Lower leg skin (tissue), 4 donors: Measurements from ENCODE around the gene NLRP6. TPM values are rescaled to one million over a fixed set of nuclear protein-coding genes. Genes with fewer than 3 reads are reported as not detected.
"Not testable (repeated sequence)": the region's sequence is repeated elsewhere in the genome, so short reads cannot be mapped to it uniquely, and the experiment has no call there.

ENCODE experiments used
- DNase-seq, 2 donors: peaks; one replicate each; pipeline ENCODE4 v3.0.0-alpha.2; 2019; ENCODE audit warnings: low spot score in 2 of 2
- H3K4me3 ChIP-seq: fragments of 200-600 bp; sonication (generic); 2 replicates; pipeline ENCODE4 v1.5.1; 2017; ENCODE audit warnings: mild to moderate bottlenecking, low read depth; ENCODE audit not compliant: poor library complexity, severe bottlenecking
- POLR2A ChIP-seq, 2 donors: fragments of 450-650 bp; IDR thresholded peaks; one replicate each; pipeline ENCODE4 v1.6.1; 2016 to 2017; ENCODE audit warnings: antibody characterized with exemption in 2 of 2, mild to moderate bottlenecking in 1 of 2, moderate library complexity in 1 of 2
- WGBS, 2 donors: methylation state at CpG; one replicate each; pipeline ENCODE4 v1.1.5; 2018; 5-methylcytosine and 5-hydroxymethylcytosine counted together
- intact Hi-C: fragments of 100-400 bp; cut with DNase I; formaldehyde crosslinking; loops from one replicate; pipeline ENCODE4 v1.15.0; 2023; ENCODE audit warnings: low total_unique reads
- total RNA-seq, 4 donors: library from RNA; depleted of rRNA; stranded (reverse); fragments of >200 nt; gene quantifications; one replicate each; pipeline ENCODE4 v1.1.0, GENCODE V29; 2016
- TF ChIP-seq, protein P1 (sequence below), 3 donors: fragments of 450-650 bp; IDR thresholded peaks; one replicate each; pipeline ENCODE4 v1.5.1; 2016; ENCODE audit warnings: antibody characterized with exemption in 3 of 3, mild to moderate bottlenecking in 3 of 3, moderate library complexity in 2 of 3

The NLRP6 gene
- total RNA-seq, 4 donors from 2014 or later: 0.25 to 0.32 (median 0.27) TPM; not detected in 1

DNA sequence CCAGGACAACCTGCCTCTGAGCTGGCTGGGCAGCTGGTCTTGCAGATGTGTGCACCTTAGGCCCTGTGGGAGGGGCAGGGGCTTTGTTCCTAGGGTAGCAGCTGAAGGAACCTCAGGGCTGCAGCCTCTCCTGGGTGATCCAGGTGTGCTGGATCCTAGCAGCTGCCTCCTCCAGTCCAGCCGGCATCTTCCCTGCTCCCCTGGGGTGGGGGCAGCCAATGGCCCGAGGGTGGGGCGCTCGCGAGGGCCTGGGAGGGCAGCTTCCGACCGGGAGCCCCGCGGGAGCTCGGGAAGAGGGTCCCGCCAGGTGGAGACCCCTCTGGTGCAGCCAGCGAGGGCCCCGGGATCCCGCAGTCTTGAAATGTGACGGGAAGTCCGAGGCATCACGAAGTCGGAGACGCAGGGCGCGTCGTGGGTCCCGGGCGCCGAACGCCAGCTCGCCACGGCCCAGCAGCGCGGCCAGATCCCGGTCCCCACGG, 37.3 kb downstream of the NLRP6 start:
- TF ChIP-seq, protein P1, sequence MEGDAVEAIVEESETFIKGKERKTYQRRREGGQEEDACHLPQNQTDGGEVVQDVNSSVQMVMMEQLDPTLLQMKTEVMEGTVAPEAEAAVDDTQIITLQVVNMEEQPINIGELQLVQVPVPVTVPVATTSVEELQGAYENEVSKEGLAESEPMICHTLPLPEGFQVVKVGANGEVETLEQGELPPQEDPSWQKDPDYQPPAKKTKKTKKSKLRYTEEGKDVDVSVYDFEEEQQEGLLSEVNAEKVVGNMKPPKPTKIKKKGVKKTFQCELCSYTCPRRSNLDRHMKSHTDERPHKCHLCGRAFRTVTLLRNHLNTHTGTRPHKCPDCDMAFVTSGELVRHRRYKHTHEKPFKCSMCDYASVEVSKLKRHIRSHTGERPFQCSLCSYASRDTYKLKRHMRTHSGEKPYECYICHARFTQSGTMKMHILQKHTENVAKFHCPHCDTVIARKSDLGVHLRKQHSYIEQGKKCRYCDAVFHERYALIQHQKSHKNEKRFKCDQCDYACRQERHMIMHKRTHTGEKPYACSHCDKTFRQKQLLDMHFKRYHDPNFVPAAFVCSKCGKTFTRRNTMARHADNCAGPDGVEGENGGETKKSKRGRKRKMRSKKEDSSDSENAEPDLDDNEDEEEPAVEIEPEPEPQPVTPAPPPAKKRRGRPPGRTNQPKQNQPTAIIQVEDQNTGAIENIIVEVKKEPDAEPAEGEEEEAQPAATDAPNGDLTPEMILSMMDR (IDR thresholded peaks at IDR 0.05): no peak
- TF ChIP-seq POLR2A (IDR thresholded peaks at IDR 0.05): no peak
- WGBS, 2 donors: 36% methylated on average over 28 to 32 of the region's 32 CpGs
- peak overlapping the region; percentile 11 for H3K4me3 ChIP-seq
- intact Hi-C loops: no loop called here
- DNase-seq: no peak

DNA sequence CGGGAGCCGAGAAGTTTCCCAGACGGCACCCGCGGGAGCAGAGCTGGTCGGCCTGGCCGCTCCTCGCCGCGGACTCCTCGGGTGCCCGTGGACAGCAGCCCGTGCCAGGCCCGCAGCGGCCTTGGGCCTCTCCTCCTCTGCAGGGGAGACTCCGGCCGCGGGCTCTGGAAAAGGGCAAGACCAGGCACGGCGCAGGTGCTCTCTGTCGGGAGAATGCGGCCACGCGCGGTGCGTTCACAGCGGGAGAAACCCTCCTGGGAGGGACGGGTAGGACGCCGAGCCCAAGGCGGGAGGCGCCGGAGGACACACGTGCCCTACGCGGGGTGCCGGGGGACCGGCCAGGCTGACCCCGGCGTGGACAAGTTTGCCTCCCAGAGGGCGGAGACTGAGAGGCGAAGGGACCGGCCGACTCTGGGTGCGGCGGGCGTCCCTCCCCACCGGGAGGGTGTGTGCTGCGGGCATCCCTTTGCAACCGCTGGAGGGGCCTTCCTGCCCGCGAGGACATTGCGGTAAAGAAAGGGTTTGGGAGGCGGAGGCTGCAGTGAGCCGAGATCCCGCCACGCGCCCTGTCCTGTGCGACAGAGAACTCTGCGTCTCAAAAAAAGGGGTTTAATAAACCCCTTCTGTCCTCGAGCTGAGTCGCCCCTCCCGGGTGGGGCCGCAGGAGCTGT, 38.0 kb downstream of the NLRP6 start:
- intact Hi-C loops: no loop called here
- TF ChIP-seq POLR2A (IDR thresholded peaks at IDR 0.05): no peak
- TF ChIP-seq, protein P1 (IDR thresholded peaks at IDR 0.05): no peak
- no peak for DNase-seq
- peak overlapping the region; percentile 10 for H3K4me3 ChIP-seq
- 22 to 32% methylated on average over 20 to 39 of the region's 64 CpGs for WGBS, 2 donors

GRCh38 chr11:316891-317301, 38.7 kb downstream of the NLRP6 start:
- TF ChIP-seq, protein P1 (IDR thresholded peaks at IDR 0.05): no peak
- TF ChIP-seq POLR2A (IDR thresholded peaks at IDR 0.05): no peak
- DNase-seq: no peak
- no peak overlapping the region for H3K4me3 ChIP-seq
- intact Hi-C loops: no loop called here
- 58 to 67% methylated on average over 7 of the region's 7 CpGs for WGBS, 2 donors

DNA sequence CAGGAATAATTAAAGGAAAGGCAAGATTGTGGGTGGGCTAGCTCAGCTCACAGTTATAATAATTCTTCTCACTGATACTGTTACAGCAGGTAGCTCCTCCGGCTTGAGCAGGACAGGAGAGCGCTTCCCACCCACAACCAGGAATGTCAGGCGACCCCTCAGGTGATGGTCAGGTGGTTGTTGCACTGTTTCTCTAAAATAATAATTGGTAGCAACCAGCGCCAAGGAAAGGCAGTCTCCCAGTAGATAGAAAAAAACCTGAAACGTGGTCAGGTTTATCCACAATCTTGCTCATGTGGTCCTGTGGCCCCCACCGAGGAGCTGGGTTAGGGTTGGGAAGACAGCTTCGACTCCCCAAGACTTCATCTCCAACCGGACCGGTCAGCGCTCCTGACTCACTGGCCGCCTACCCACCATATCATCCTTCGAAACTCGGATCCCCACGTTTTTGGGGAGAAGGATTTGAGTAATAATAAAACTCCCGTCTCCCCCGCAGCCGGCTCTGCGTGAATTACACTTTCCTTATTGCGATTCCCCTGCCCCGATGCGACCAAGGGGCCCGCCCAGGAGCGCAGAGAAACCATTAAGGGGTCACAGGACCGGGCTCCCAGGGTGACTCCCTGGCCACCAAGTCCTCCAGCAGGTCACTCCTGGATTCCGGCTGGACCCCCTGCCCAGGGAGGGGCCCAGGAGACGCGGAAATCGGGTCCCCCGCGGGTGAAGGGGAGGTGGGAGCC, 39.6 kb downstream of the NLRP6 start:
- H3K4me3 ChIP-seq, intact Hi-C loops: not testable (repeated sequence)
- DNase-seq: peak in 1 of 2 donors; percentile 82
- 24 to 40% methylated on average over 15 to 20 of the region's 30 CpGs for WGBS, 2 donors

DNA sequence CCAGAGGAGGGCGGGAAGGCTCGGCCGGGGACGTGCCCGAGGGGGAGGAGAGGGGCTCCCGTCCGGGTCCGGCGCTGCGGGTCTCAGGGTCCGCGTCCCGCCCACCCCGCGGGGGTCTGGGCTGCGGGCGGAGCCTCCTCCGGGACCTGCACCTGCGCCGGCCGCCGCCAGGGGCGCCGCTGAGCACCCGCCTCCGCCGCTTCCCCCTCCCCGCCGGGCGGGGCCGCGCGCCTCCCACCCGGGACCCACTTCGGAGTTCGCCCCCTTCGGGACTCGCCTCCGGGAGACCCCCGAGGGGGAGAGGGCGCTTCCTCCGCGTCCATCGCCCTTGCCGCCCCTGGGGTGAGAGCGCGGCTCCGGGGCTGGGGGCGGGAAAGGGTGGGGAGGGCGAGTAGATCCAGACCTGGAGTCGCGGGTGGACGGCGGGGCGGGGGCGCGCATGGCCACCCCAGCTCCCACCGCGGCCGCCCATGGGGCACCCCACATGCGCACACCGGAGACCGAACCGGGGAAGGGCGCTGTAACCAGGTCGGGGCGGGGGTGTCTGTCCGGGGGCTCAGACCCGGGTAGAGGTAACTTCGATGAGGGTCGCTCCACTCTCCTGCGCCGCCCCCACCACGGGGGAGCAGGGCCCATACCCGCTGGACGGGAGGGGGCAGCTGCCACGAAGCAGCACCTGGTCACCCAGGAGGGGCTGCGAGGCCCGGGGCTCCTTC, 40.4 kb downstream of the NLRP6 start:
- DNase-seq, intact Hi-C loops: not testable (repeated sequence)
- WGBS, 2 donors: no CpG with 5 or more reads among the region's 79 CpGs
- H3K4me3 ChIP-seq: peak overlapping the region; percentile 36

DNA sequence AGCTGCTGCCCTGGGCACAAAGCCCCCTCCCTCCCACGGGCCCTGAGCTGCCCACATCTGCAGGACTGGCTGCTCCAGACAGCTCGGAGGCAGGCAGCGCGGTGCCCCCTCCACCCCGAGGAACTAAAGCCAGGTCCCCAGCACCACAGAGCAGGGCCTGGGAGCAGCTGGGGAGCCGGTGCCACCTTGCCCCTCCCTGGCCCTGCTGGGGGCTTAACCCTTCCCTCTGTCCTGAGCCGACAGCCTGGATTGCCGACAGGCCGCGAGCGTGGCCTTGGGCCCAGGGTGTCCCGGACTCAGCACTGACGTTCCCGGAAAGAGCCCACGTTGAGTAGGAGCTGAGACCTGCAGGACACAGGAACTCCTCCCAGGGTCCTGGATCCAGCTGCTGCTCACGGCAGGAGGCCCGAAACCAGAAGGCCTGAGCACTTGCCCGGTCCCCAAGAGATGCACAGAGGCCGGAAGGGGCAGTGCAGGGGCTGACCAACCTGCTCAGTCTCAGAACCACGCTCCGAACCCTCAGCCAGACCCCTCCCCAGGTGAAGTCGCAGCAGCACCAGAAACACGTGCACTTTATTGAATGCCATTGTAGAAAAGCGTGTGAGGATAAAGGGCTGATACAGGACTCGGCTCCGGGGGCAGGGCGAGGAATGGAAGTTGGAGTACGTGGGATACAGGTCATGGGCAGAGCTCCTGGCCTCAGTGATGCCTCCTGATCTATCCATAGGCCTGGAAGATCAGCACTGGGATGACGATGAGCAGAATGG, 41.1 kb downstream of the NLRP6 start:
- DNase-seq, intact Hi-C loops: not testable (repeated sequence)
- 1 to 3% methylated on average over 12 of the region's 29 CpGs for WGBS, 2 donors
- peak overlapping the region; percentile 36 for H3K4me3 ChIP-seq

DNA sequence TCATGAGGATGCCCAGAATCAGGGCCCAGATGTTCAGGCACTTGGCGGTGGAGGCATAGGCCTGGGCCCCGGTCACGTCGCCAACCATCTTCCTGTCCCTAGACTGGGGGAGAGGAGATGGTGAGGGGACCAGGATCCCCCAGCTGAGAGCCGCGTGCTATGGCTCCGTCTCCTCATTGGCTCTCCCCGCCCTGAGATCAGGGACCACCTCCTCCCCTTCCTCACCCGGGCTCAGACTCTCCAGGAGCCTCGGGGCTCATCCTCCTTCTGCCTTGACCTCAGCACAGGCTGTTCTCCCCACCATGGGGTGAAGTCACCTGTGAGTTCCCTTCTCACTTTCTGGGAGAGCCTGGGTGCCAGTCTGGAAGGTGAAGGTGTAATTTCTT, 41.7 kb downstream of the NLRP6 start:
- 4 to 10% methylated on average over 6 to 8 of the region's 10 CpGs for WGBS, 2 donors
- intact Hi-C loops, DNase-seq: not testable (repeated sequence)
- H3K4me3 ChIP-seq: peak overlapping the region; percentile 83
